Parathyroid adenoma (tissue), 2 donors: ENCODE measurements around the gene HAT1.

Experiments
- H2AFZ ChIP-seq: fragments of 300-600 bp; sonication (generic); one replicate; pipeline ENCODE4 v1.7.0; 2017; ENCODE audit warnings: antibody characterized with exemption, mild to moderate bottlenecking
- H3K27ac ChIP-seq: fragments of 300-600 bp; sonication (generic); one replicate; pipeline ENCODE4 v1.7.0; 2017
- H3K27me3 ChIP-seq: fragments of 300-600 bp; sonication (generic); one replicate; pipeline ENCODE4 v1.7.0; 2017; ENCODE audit warnings: low read length; ENCODE audit not compliant: control insufficient read depth, insufficient read depth
- H3K36me3 ChIP-seq: fragments of 300-600 bp; sonication (generic); one replicate; pipeline ENCODE4 v1.7.0; 2017; ENCODE audit warnings: low read length; ENCODE audit not compliant: control insufficient read depth, insufficient read depth
- H3K4me1 ChIP-seq: fragments of 300-600 bp; sonication (generic); one replicate; pipeline ENCODE4 v1.7.0; 2017; ENCODE audit warnings: control low read depth
- H3K4me2 ChIP-seq: fragments of 300-600 bp; sonication (generic); one replicate; pipeline ENCODE4 v1.7.0; 2017; ENCODE audit warnings: low read length
- H3K4me3 ChIP-seq: fragments of 300-600 bp; sonication (generic); one replicate; pipeline ENCODE4 v1.7.0; 2017; ENCODE audit warnings: low read depth, low read length
- H3K79me2 ChIP-seq: fragments of 300-600 bp; sonication (generic); one replicate; pipeline ENCODE4 v1.7.0; 2017; ENCODE audit warnings: control low read depth
- H3K9ac ChIP-seq: fragments of 300-600 bp; sonication (generic); one replicate; pipeline ENCODE4 v1.7.0; 2017; ENCODE audit warnings: mild to moderate bottlenecking
- H3K9me3 ChIP-seq: fragments of 300-600 bp; sonication (generic); one replicate; pipeline ENCODE4 v1.7.0; 2017; ENCODE audit warnings: low read length; ENCODE audit not compliant: control insufficient read depth
- CTCF ChIP-seq: fragments of 300-600 bp; sonication (generic); IDR thresholded peaks from one replicate; pipeline ENCODE4 v1.7.0; 2017; ENCODE audit warnings: antibody characterized with exemption, mild to moderate bottlenecking
- donor health status: primary hyperparathyroidism.

HAT1 gene

GRCh38 chr2:171922230-171923022 is at the start of gene HAT1:
Gene HAT1 (plus strand): TSS chr2:171922461. CDS start chr2:171922501, 40 bp downstream.
- Histone ChIP-seq H3K4me3 (peak within 1 kb of the TSS; percentile 97), H3K36me3 (no peaks in the 10 kb centered on the region), H2AFZ (peak within 1 kb of the TSS; percentile 93), H3K4me1 (peaks cover 5% of the 10 kb centered on the region), H3K4me2 (peak within 1 kb of the TSS; percentile 96), H3K79me2 (peaks cover 28% of the 10 kb centered on the region), H3K27ac (peak within 1 kb of the TSS; percentile 84), H3K9ac (peak within 1 kb of the TSS; percentile 62), H3K27me3 (no peaks in the 10 kb centered on the region), H3K9me3 (no peaks in the 10 kb centered on the region)
- TF ChIP-seq CTCF: no peak

GRCh38 chr2:171874517-171874916 is 47.7 kb upstream of the HAT1 start:
- no peak overlapping the region for H3K27ac ChIP-seq
- no peak overlapping the region for H3K4me2 ChIP-seq
- no peaks in the 10 kb centered on the region for H3K9me3 ChIP-seq
- H3K27me3 ChIP-seq: no peaks in the 10 kb centered on the region
- H3K4me1 ChIP-seq: peaks cover 4% of the 10 kb centered on the region
- no peak for TF ChIP-seq CTCF
- H2AFZ ChIP-seq: no peak overlapping the region
- H3K79me2 ChIP-seq: peaks cover 20% of the 10 kb centered on the region
- H3K36me3 ChIP-seq: no peaks in the 10 kb centered on the region
- H3K4me3 ChIP-seq: no peak overlapping the region
- H3K9ac ChIP-seq: no peak overlapping the region

DNA sequence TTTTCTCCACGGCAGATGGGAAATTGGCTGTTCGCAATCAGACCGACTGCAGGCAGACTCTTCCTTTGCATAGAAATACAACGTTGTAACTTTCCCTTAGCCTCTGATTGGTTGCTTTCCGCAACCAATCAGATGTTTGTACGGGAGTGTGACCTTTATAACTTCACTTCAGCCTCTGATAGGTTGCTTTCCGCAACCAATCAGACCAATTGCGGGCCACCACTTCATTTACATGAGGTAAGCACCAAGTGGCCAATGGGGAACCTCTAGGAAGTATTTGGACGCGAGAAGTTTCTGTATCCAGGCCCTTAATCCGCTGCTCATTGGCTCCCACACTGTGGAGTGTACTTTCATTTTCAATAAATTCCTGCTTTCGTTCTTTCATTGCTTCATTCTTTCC is 47.3 kb upstream of the HAT1 start:
- Histone ChIP-seq H3K4me3 (no peak overlapping the region), H3K9ac (no peak overlapping the region), H3K36me3 (no peaks in the 10 kb centered on the region), H3K27me3 (no peaks in the 10 kb centered on the region), H3K9me3 (no peaks in the 10 kb centered on the region), H3K4me1 (peaks cover 4% of the 10 kb centered on the region), H3K27ac (no peak overlapping the region), H2AFZ (no peak overlapping the region), H3K4me2 (no peak overlapping the region), H3K79me2 (peaks cover 20% of the 10 kb centered on the region)
- no peak for TF ChIP-seq CTCF

- no peak for TF ChIP-seq CTCF
- Histone ChIP-seq H3K27me3 (no peaks in the 10 kb centered on the region), H3K4me3 (no peak overlapping the region), H3K27ac (no peak overlapping the region), H3K9me3 (no peaks in the 10 kb centered on the region), H3K9ac (no peak overlapping the region), H3K4me2 (no peak overlapping the region), H3K36me3 (no peaks in the 10 kb centered on the region), H2AFZ (no peak overlapping the region), H3K79me2 (peaks cover 13% of the 10 kb centered on the region), H3K4me1 (peaks cover 4% of the 10 kb centered on the region)
These were observed 43.7 kb upstream of the HAT1 start for GRCh38 chr2:171878481-171878993.
